ENCODE data around the gene CTXN1.

GRCh38 chr19:7887408-7888144, 38.4 kb downstream of the CTXN1 start:
- TF ChIP-seq, protein P1, sequence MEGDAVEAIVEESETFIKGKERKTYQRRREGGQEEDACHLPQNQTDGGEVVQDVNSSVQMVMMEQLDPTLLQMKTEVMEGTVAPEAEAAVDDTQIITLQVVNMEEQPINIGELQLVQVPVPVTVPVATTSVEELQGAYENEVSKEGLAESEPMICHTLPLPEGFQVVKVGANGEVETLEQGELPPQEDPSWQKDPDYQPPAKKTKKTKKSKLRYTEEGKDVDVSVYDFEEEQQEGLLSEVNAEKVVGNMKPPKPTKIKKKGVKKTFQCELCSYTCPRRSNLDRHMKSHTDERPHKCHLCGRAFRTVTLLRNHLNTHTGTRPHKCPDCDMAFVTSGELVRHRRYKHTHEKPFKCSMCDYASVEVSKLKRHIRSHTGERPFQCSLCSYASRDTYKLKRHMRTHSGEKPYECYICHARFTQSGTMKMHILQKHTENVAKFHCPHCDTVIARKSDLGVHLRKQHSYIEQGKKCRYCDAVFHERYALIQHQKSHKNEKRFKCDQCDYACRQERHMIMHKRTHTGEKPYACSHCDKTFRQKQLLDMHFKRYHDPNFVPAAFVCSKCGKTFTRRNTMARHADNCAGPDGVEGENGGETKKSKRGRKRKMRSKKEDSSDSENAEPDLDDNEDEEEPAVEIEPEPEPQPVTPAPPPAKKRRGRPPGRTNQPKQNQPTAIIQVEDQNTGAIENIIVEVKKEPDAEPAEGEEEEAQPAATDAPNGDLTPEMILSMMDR (conservative IDR thresholded peaks at IDR 0.05; ENCODE audit: low read depth, low read length), result no peak
- TF ChIP-seq EZH2 (IDR thresholded peaks at IDR 0.05; ENCODE audit: borderline replicate concordance, low read depth, low read length, poor library complexity, severe bottlenecking), result no peak
